ENCODE results near the gene PDXP.

The PDXP gene

GRCh38 chr22:37703906-37704305 is 45.4 kb downstream of the PDXP start:
- no peak for DNase-seq

- DNase-seq = no peak
Measured at GRCh38 chr22:37704645-37705044, 46.1 kb downstream of the PDXP start.

DNA sequence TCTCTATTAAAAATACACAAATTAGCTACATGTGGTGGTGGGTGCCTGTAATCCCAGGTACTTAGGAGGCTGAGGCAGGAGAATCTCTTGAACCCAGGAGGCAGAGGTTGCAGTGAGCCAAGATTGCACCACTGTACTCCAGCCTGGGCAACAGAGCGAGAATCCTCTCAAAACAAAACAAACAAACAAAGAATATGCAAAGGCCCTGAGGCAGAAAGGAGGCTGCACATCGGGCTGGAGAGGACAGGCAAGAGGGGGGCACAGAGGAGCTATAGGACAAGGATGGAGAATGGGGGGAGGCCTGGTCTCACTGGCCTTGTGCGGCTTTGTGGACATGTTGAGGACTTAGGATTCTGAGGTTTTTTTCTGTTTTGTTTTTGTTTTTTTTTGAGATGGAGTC is 46.7 kb downstream of the PDXP start:
- DNase-seq = no peak

DNA sequence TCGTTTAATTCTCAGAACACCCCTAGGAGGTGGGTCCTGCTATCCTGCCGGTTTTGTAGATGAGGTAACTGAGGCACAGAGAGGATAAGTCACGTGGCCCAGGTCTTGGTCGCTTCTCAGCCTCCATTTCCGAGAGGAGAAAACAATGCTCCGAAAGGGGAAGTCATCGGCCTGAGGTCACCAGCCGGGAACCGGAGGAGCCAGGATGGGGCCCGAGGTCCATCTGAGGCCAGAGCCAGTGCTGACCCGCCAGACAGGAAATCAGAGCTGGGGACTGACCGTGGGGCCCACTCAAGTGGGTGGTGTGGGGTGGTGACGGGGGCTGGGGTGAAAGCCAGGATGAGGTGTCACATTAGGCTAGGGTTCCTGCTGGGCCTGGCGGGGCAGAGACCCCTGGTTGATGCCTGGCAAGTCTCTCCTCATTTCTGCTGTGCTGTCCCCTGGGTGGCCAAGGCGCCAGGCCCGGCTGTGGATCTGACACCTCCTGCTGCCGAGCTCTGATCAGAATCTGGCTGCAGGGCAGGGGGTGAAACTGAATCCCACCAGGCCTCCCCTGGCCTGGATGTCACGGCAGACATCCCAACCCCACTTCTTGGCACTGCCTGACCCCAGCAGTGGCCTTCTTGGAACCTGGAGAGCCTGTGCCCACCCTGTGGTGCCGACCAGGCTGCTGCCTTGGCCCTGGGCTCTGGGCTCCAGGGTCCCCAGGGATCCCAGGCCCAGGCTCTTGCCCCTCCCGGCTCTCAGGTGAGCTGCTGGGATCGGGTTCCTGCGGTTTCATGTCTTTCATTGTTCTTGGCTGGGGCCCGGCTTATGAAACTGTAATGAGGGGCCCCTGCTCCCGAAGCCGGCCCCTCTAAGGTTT is 50.3 kb downstream of the PDXP start:
- no peak for DNase-seq

DNA sequence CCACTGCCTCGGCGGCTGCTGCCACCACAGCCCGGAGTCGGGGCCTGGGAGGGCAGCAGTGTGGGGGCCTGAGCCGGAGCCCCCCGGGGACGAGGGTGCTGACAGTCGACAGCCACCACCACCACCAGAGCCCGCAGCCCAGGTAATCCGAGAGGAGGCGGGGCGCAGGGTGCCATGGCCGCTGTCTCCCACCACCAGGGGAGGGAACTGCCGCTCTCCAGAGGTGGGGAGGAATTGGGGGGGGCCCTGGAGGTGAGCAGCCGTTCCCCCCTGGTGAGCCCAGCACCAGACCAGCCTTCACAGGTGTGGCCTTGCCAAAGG is 50.9 kb downstream of the PDXP start:
- no peak for DNase-seq

DNA sequence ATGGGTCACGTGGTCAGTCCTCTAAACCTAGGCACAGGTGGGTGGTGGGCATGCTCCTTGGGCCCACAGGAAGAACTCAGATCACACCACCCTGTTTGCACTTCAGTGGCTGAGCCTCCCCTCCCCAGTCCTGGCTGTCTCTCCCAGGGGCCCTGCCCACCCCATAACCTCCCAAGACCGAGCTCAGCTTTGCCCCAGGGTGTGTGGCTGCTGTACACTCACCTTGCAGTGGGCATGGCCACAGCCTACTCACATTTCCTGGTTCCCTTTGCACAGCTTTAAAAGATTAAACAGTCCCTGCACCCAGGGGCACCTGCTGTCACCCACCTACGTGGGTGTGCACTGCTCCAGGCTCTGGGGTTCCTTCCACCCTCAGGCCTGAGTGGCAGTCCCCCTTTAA is 52.2 kb downstream of the PDXP start:
- DNase-seq = no peak

DNA sequence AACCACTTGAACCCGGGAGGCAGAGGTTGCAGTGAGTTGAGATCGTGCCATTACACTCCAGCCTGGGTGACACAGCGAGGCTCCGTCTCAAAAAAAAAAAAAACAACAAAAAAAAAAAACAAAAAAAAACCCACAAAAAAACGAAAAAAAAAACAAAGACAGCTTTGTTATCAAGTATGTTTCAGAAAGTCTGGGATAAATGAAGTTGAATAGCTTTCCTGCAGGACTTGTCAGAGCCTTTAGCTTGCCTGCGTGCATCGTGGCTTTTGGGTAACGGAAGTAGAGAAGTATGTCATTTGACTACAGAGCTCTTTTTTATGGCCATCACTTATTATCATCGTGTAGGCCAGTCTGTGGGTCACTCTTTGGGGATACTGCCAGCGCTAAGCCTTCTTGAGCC is 53.0 kb downstream of the PDXP start:
- DNase-seq = no peak

DNA sequence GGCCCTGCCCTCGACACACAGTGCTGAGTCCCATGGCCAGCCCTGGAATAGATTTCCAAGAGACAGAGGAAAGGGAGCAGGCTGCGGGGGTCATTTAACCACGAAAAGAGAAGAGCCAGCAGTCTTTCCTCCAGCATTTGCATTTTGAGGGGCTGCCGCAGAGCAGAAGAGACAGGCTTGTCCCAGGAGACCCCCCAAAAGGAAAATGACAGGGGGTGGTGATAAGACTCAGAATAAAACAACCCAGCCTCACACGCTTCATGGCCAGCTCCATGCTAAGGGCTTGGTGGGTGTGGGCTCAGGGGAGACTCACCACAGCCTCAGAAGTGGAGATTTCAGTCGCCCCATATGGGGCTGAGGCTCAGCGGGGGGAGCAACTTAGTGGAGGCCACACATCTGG is 55.2 kb downstream of the PDXP start:
- DNase-seq = no peak

- DNase-seq = no peak
Measured at GRCh38 chr22:37714634-37715033, 56.1 kb downstream of the PDXP start.

DNA sequence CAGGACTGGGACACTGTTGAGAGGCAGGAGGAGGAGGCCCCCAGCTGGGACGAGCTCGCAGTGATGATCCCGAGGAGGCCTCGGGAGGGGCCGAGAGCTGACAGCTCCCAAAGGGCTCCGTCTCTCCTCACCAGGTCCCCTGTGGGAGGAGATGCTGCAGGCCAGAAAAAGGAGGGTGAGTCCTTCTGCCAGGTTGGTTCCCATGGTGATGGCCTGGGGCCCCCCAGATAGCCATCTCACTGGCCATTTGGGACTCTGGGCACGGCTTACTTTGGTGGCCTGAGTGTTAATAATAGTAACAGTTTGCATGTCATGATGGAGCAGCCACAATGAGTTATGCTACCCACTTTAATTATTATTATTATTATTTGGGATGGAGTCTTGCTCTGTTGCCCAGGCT is 57.2 kb downstream of the PDXP start:
- DNase-seq = no peak

All from effector CD8-positive, alpha-beta T cell (primary cell).